ENCODE measurements around the gene HSPB1. TPM values are rescaled to one million over a fixed set of nuclear protein-coding genes. Genes with fewer than 3 reads are reported as not detected.

Gene HSPB1
- total and polyA plus RNA-seq, 8 donors: 21.8 to 2,297 (median 429) TPM

GRCh38 chr7:76296743-76297740, 5.4 kb upstream of the HSPB1 start:
- 44 to 50% (median 46%) methylated on average over 22 of the region's 22 CpGs for WGBS, 5 donors
- Histone ChIP-seq H3K9me3 (no peaks in the 10 kb centered on the region), H3K4me1 (peaks cover 55 to 86% (median 68%) of the 10 kb centered on the region in 4 donors), H3K36me3 (no peaks in the 10 kb centered on the region), H3K27me3 (no peaks in the 10 kb centered on the region), H3K4me3 (no peak overlapping the region), H3K27ac (peak overlapping the region; percentile 79 to 99 (median 89))
- TF ChIP-seq EP300 (IDR thresholded peaks at IDR 0.05) (no peak), POLR2AphosphoS5 (IDR thresholded peaks at IDR 0.05) (peak; percentile 71 to 90 (median 80))
- DNase-seq: peak; percentile 83 to 94
- intact Hi-C loops (cut with DNase I; ENCODE audit: low total_unique reads): no loop called here

- WGBS, 5 donors: 68 to 90% (median 78%) methylated on average over 7 of the region's 7 CpGs
- H3K36me3 ChIP-seq: peaks cover 0 to 11% (median 6%) of the 10 kb centered on the region in 4 donors
- no peaks in the 10 kb centered on the region for H3K27me3 ChIP-seq
- peak; percentile 20 to 81 (median 30) for TF ChIP-seq POLR2AphosphoS5 (IDR thresholded peaks at IDR 0.05)
- TF ChIP-seq EP300 (IDR thresholded peaks at IDR 0.05): no peak
- H3K4me3 ChIP-seq: no peak overlapping the region
- H3K4me1 ChIP-seq: peaks cover 44 to 76% (median 65%) of the 10 kb centered on the region in 4 donors
- H3K27ac ChIP-seq: peak overlapping the region; percentile 7 to 99 (median 49)
- H3K9me3 ChIP-seq: no peaks in the 10 kb centered on the region
- intact Hi-C loops (cut with DNase I; ENCODE audit: low total_unique reads): no loop called here
- peak; percentile 65 to 75 for DNase-seq
Measured at GRCh38 chr7:76300166-76300731, 2.2 kb upstream of the HSPB1 start.

- no peaks in the 10 kb centered on the region for H3K27me3 ChIP-seq
- peaks cover 0 to 11% (median 6%) of the 10 kb centered on the region in 4 donors for H3K36me3 ChIP-seq
- H3K9me3 ChIP-seq: no peaks in the 10 kb centered on the region
- H3K27ac ChIP-seq: peak overlapping the region in 3 of 5 donors; percentile 45 to 99 (median 60)
- 91 to 98% (median 93%) methylated on average over 3 of the region's 3 CpGs for WGBS, 5 donors
- no peak for TF ChIP-seq POLR2AphosphoS5 (IDR thresholded peaks at IDR 0.05)
- no peak for TF ChIP-seq POLR2A (IDR thresholded peaks at IDR 0.05)
- no peak for TF ChIP-seq CTCF (IDR thresholded peaks at IDR 0.05)
- no peak for TF ChIP-seq EP300 (IDR thresholded peaks at IDR 0.05)
- H3K4me1 ChIP-seq: peaks cover 46 to 76% (median 62%) of the 10 kb centered on the region in 4 donors
- intact Hi-C loops (cut with DNase I; ENCODE audit: low total_unique reads): no loop called here
- DNase-seq: no peak
- H3K4me3 ChIP-seq: no peak overlapping the region
Measured at GRCh38 chr7:76301000-76301399, 1.5 kb upstream of the HSPB1 start.

- Histone ChIP-seq H3K27ac (peak overlapping the region; percentile 94 to 99 (median 97)), H3K9me3 (no peaks in the 10 kb centered on the region), H3K36me3 (peaks cover 0 to 11% (median 6%) of the 10 kb centered on the region in 4 donors), H3K4me1 (peaks cover 41 to 74% (median 57%) of the 10 kb centered on the region in 4 donors), H3K4me3 (peak overlapping the region; percentile 73 to 92 (median 88)), H3K27me3 (no peaks in the 10 kb centered on the region)
- TF ChIP-seq POLR2A (IDR thresholded peaks at IDR 0.05) (no peak), EP300 (IDR thresholded peaks at IDR 0.05) (no peak), POLR2AphosphoS5 (IDR thresholded peaks at IDR 0.05) (peak; percentile 42 to 74 (median 59)), CTCF (IDR thresholded peaks at IDR 0.05) (no peak)
- peak; percentile 85 to 97 for DNase-seq
- intact Hi-C loops (cut with DNase I; ENCODE audit: low total_unique reads): no loop called here
- 1 to 4% (median 3%) methylated on average over 49 to 56 of the region's 56 CpGs for WGBS, 5 donors
Measured at GRCh38 chr7:76303202-76304147, 1.0 kb downstream of the HSPB1 start.
